Sigmoid colon (tissue), 4 donors: ENCODE measurements around the gene SERPINH1.

Experiments
- EP300 ChIP-seq, 4 donors: sonication (generic); formaldehyde crosslinking; IDR thresholded peaks; one replicate each; pipeline ENCODE4 v1.6.1; 2017; ENCODE audit warnings: antibody characterized with exemption in 4 of 4
- POLR2A ChIP-seq, 2 donors: fragments of 450-650 bp; IDR thresholded peaks; one replicate each; pipeline ENCODE4 v1.6.1; 2016; ENCODE audit warnings: antibody characterized with exemption in 2 of 2, mild to moderate bottlenecking in 2 of 2, moderate library complexity in 2 of 2
- POLR2AphosphoS5 ChIP-seq, 4 donors: sonication (generic); formaldehyde crosslinking; IDR thresholded peaks; one replicate each; pipeline ENCODE4 v1.6.1; 2017; ENCODE audit warnings: antibody characterized with exemption in 4 of 4
- TF ChIP-seq, protein P1 (sequence below), 4 experiments: fragments of 450-650 bp in 3 of 4; fragments of 200-600 bp in 1 of 4; IDR thresholded peaks; one replicate each; pipeline ENCODE4 v1.5.1; 2016 to 2019; ENCODE audit warnings: antibody characterized with exemption in 4 of 4, mild to moderate bottlenecking in 3 of 4, moderate library complexity in 2 of 4

DNA sequence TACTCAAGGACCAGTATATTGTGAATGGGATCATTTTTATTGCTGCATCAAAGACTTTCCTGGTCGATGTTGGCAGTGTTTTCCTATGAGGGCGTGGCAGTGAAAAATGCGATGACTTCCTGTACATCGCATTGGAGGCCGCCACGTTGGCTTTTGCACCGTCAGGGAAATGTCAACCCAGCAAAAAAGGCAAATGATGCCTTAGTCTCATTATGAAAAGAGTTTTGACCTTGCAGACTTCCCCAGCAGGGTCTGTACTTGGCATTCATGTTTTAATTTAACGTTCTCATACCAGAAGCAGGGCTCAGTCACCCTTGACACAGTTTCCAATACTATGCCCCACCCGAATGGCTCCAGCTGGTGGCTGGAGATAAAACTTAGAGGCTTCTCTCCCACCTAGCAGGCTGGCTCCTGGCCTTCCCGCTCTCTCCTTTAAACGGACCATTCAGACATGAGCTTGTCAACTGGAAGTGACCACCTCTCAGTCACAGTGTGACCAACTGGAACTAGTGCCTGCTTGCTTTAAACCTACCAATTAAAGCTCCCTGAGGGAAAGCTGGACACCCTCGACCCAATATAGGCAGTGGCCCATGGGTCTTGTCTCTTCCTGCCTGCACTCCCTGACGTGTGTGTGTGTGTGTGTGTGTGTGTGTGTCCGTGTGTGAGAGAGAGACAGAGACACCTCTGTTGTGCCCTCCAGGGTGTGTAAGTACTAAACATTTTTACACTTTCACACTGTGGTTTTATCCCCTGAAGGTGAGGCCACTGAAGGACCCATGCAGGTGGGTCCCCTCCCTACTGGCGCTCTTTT lies 27.6 kb upstream of the SERPINH1 start:
- TF ChIP-seq POLR2AphosphoS5 (IDR thresholded peaks at IDR 0.05), result no peak
- no peak for TF ChIP-seq POLR2A (IDR thresholded peaks at IDR 0.05)
- TF ChIP-seq, protein P1, sequence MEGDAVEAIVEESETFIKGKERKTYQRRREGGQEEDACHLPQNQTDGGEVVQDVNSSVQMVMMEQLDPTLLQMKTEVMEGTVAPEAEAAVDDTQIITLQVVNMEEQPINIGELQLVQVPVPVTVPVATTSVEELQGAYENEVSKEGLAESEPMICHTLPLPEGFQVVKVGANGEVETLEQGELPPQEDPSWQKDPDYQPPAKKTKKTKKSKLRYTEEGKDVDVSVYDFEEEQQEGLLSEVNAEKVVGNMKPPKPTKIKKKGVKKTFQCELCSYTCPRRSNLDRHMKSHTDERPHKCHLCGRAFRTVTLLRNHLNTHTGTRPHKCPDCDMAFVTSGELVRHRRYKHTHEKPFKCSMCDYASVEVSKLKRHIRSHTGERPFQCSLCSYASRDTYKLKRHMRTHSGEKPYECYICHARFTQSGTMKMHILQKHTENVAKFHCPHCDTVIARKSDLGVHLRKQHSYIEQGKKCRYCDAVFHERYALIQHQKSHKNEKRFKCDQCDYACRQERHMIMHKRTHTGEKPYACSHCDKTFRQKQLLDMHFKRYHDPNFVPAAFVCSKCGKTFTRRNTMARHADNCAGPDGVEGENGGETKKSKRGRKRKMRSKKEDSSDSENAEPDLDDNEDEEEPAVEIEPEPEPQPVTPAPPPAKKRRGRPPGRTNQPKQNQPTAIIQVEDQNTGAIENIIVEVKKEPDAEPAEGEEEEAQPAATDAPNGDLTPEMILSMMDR (IDR thresholded peaks at IDR 0.05), result no peak
- TF ChIP-seq EP300 (IDR thresholded peaks at IDR 0.05), result no peak
